ENCODE data around the gene NRM.

Gene NRM

DNA sequence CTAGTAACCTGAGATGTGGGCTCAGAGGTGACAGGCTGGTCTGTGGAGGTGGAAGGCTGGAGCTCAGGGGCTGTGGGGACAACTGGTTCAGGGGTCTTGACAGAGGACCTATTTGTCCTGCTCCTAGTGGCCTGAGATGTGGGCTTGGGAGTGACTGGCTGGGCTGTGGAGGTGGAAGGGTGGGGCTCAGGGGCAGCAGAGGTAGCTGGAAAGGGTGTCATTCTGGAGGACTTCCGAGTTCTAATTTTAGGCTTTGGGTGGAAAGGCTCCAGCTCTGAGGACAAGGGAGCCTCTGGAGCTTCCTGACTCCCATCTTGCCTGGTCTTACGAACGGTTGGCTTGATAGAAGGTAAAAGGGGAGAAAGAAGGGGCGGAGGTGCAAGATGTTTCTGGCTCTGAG is 14.8 kb upstream of the NRM start:
- no peak for TF ChIP-seq OSR1 (CRISPR knock-in tag; IDR thresholded peaks at IDR 0.05)
- no peak for TF ChIP-seq ZFP30 (CRISPR knock-in tag; IDR thresholded peaks at IDR 0.05)
- TF ChIP-seq, protein P1, sequence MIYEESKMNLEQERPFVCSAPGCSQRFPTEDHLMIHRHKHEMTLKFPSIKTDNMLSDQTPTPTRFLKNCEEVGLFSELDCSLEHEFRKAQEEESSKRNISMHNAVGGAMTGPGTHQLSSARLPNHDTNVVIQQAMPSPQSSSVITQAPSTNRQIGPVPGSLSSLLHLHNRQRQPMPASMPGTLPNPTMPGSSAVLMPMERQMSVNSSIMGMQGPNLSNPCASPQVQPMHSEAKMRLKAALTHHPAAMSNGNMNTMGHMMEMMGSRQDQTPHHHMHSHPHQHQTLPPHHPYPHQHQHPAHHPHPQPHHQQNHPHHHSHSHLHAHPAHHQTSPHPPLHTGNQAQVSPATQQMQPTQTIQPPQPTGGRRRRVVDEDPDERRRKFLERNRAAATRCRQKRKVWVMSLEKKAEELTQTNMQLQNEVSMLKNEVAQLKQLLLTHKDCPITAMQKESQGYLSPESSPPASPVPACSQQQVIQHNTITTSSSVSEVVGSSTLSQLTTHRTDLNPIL (CRISPR knock-in tag; IDR thresholded peaks at IDR 0.05; ENCODE audit: low read depth) = no peak
- TF ChIP-seq GLIS3 (CRISPR knock-in tag; IDR thresholded peaks at IDR 0.05) = no peak
- no peak for TF ChIP-seq ESRRG (CRISPR knock-in tag; IDR thresholded peaks at IDR 0.05)
- no peak for TF ChIP-seq RARB (CRISPR knock-in tag; IDR thresholded peaks at IDR 0.05)
- TF ChIP-seq, protein P2, sequence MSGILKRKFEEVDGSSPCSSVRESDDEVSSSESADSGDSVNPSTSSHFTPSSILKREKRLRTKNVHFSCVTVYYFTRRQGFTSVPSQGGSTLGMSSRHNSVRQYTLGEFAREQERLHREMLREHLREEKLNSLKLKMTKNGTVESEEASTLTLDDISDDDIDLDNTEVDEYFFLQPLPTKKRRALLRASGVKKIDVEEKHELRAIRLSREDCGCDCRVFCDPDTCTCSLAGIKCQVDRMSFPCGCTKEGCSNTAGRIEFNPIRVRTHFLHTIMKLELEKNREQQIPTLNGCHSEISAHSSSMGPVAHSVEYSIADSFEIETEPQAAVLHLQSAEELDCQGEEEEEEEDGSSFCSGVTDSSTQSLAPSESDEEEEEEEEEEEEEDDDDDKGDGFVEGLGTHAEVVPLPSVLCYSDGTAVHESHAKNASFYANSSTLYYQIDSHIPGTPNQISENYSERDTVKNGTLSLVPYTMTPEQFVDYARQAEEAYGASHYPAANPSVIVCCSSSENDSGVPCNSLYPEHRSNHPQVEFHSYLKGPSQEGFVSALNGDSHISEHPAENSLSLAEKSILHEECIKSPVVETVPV (CRISPR knock-in tag; IDR thresholded peaks at IDR 0.05) = no peak
- TF ChIP-seq ZNF70 (CRISPR knock-in tag; IDR thresholded peaks at IDR 0.05) = no peak
- TF ChIP-seq ISL1 (CRISPR knock-in tag; IDR thresholded peaks at IDR 0.05) = no peak
- TF ChIP-seq PPARA (CRISPR knock-in tag; IDR thresholded peaks at IDR 0.05; ENCODE audit: borderline replicate concordance) = no peak
- TF ChIP-seq, protein P3, sequence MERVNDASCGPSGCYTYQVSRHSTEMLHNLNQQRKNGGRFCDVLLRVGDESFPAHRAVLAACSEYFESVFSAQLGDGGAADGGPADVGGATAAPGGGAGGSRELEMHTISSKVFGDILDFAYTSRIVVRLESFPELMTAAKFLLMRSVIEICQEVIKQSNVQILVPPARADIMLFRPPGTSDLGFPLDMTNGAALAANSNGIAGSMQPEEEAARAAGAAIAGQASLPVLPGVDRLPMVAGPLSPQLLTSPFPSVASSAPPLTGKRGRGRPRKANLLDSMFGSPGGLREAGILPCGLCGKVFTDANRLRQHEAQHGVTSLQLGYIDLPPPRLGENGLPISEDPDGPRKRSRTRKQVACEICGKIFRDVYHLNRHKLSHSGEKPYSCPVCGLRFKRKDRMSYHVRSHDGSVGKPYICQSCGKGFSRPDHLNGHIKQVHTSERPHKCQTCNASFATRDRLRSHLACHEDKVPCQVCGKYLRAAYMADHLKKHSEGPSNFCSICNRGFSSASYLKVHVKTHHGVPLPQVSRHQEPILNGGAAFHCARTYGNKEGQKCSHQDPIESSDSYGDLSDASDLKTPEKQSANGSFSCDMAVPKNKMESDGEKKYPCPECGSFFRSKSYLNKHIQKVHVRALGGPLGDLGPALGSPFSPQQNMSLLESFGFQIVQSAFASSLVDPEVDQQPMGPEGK (CRISPR knock-in tag; IDR thresholded peaks at IDR 0.05; ENCODE audit: borderline replicate concordance) = no peak
- TF ChIP-seq, protein P4, sequence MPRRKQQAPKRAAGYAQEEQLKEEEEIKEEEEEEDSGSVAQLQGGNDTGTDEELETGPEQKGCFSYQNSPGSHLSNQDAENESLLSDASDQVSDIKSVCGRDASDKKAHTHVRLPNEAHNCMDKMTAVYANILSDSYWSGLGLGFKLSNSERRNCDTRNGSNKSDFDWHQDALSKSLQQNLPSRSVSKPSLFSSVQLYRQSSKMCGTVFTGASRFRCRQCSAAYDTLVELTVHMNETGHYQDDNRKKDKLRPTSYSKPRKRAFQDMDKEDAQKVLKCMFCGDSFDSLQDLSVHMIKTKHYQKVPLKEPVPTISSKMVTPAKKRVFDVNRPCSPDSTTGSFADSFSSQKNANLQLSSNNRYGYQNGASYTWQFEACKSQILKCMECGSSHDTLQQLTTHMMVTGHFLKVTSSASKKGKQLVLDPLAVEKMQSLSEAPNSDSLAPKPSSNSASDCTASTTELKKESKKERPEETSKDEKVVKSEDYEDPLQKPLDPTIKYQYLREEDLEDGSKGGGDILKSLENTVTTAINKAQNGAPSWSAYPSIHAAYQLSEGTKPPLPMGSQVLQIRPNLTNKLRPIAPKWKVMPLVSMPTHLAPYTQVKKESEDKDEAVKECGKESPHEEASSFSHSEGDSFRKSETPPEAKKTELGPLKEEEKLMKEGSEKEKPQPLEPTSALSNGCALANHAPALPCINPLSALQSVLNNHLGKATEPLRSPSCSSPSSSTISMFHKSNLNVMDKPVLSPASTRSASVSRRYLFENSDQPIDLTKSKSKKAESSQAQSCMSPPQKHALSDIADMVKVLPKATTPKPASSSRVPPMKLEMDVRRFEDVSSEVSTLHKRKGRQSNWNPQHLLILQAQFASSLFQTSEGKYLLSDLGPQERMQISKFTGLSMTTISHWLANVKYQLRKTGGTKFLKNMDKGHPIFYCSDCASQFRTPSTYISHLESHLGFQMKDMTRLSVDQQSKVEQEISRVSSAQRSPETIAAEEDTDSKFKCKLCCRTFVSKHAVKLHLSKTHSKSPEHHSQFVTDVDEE (CRISPR knock-in tag; IDR thresholded peaks at IDR 0.05) = no peak
- no peak for TF ChIP-seq ZC3H10 (CRISPR knock-in tag; IDR thresholded peaks at IDR 0.05)
- ATAC-seq = no peak

DNA sequence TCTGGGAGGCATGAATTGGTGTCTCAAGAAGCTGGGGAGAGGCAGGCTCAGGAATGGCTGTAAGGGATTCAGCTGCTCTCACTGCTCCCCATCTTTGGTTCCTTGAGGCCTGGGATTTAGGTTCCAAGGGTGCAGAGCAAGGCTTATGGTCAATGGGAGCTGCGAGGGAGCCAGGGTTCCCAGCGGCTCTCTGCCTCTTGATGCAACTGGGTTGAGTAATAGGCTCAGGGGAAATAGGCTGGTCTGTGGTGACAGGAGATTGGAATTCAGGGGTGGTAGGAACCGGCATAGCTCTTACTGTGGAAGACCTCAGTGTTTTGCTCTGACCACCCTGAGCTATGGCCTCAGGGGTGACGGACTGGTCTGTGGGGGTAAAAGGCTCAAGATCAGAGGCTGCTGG is 13.0 kb upstream of the NRM start:
- no peak for TF ChIP-seq ZFP30 (CRISPR knock-in tag; IDR thresholded peaks at IDR 0.05)
- no peak for TF ChIP-seq OSR1 (CRISPR knock-in tag; IDR thresholded peaks at IDR 0.05)
- no peak for TF ChIP-seq PPARA (CRISPR knock-in tag; IDR thresholded peaks at IDR 0.05; ENCODE audit: borderline replicate concordance)
- TF ChIP-seq ZNF8 (CRISPR knock-in tag; IDR thresholded peaks at IDR 0.05) = no peak
- no peak for TF ChIP-seq CSDC2 (CRISPR knock-in tag; IDR thresholded peaks at IDR 0.05)
- TF ChIP-seq, protein P1 (CRISPR knock-in tag; IDR thresholded peaks at IDR 0.05; ENCODE audit: low read depth) = no peak
- TF ChIP-seq TCF4 (CRISPR knock-in tag; IDR thresholded peaks at IDR 0.05; ENCODE audit: borderline replicate concordance) = no peak
- TF ChIP-seq, protein P5, sequence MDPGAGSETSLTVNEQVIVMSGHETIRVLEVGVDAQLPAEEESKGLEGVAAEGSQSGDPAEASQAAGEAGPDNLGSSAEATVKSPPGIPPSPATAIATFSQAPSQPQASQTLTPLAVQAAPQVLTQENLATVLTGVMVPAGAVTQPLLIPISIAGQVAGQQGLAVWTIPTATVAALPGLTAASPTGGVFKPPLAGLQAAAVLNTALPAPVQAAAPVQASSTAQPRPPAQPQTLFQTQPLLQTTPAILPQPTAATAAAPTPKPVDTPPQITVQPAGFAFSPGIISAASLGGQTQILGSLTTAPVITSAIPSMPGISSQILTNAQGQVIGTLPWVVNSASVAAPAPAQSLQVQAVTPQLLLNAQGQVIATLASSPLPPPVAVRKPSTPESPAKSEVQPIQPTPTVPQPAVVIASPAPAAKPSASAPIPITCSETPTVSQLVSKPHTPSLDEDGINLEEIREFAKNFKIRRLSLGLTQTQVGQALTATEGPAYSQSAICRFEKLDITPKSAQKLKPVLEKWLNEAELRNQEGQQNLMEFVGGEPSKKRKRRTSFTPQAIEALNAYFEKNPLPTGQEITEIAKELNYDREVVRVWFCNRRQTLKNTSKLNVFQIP (CRISPR knock-in tag; IDR thresholded peaks at IDR 0.05; ENCODE audit: borderline replicate concordance, low read depth) = no peak
- TF ChIP-seq, protein P4 (CRISPR knock-in tag; IDR thresholded peaks at IDR 0.05) = no peak
- no peak for TF ChIP-seq ZC3H10 (CRISPR knock-in tag; IDR thresholded peaks at IDR 0.05)
- no peak for TF ChIP-seq RARB (CRISPR knock-in tag; IDR thresholded peaks at IDR 0.05)
- no peak for TF ChIP-seq TOX (CRISPR knock-in tag; IDR thresholded peaks at IDR 0.05; ENCODE audit: borderline replicate concordance)
- TF ChIP-seq, protein P2 (CRISPR knock-in tag; IDR thresholded peaks at IDR 0.05) = no peak
- TF ChIP-seq ZFP3 (CRISPR knock-in tag; IDR thresholded peaks at IDR 0.05) = no peak
- TF ChIP-seq ZNF565 (CRISPR knock-in tag; conservative IDR thresholded peaks at IDR 0.05; ENCODE audit: low read depth) = no peak
- no peak for TF ChIP-seq ZNF70 (CRISPR knock-in tag; IDR thresholded peaks at IDR 0.05)
- TF ChIP-seq BACH2 (CRISPR knock-in tag; IDR thresholded peaks at IDR 0.05; ENCODE audit: borderline replicate concordance) = no peak
- TF ChIP-seq GLIS3 (CRISPR knock-in tag; IDR thresholded peaks at IDR 0.05) = no peak
- no peak for TF ChIP-seq ARNTL (CRISPR knock-in tag; IDR thresholded peaks at IDR 0.05; ENCODE audit: borderline replicate concordance, low read depth)
- no peak for ATAC-seq

Measured in SK-N-SH treated with all-trans-retinoic acid at 6 μM for 48 hours (cell line).